Gastroesophageal sphincter (tissue), 4 donors: Measurements from ENCODE around the gene CHTF18. TPM values are rescaled to one million over a fixed set of nuclear protein-coding genes. Genes with fewer than 3 reads are reported as not detected.

Experiments
- ATAC-seq: fragments of 150-250 bp; one replicate; pipeline ENCODE4 v1.9.1; 2016; ENCODE audit warnings: mild to moderate bottlenecking, moderate library complexity
- H3K27ac ChIP-seq, 4 donors: fragments of 200-600 bp; sonication (generic) in 3 of 4; 1 replicate in 3 of 4; 2 replicates in 1 of 4; pipeline ENCODE4 v1.5.1; 2016 to 2019
- H3K27me3 ChIP-seq: fragments of 200-600 bp; sonication (generic); one replicate; pipeline ENCODE4 v1.5.1; 2019
- H3K36me3 ChIP-seq, 2 donors: fragments of 200-600 bp; sonication (generic); one replicate each; pipeline ENCODE4 v1.5.1; 2019; ENCODE audit warnings: control low read depth in 1 of 2
- H3K4me1 ChIP-seq, 3 donors: fragments of 200-600 bp; sonication (generic); 1 replicate in 2 of 3; 2 replicates in 1 of 3; pipeline ENCODE4 v1.5.1; 2016 to 2019; ENCODE audit warnings: control low read depth in 2 of 3
- H3K4me3 ChIP-seq, 2 donors: fragments of 200-600 bp; sonication (generic); one replicate each; pipeline ENCODE4 v1.5.1; 2019; ENCODE audit warnings: mild to moderate bottlenecking in 1 of 2, moderate library complexity in 1 of 2
- H3K9me3 ChIP-seq, 3 donors: fragments of 200-600 bp; sonication (generic); one replicate each; pipeline ENCODE4 v1.5.1; 2017 to 2019; ENCODE audit warnings: control low read depth in 2 of 3
- EP300 ChIP-seq: sonication (generic); formaldehyde crosslinking; IDR thresholded peaks from one replicate; pipeline ENCODE4 v1.6.1; 2017; ENCODE audit warnings: antibody characterized with exemption, mild to moderate bottlenecking
- POLR2A ChIP-seq, 2 donors: fragments of 450-650 bp; IDR thresholded peaks; one replicate each; pipeline ENCODE4 v1.6.1; 2017; ENCODE audit warnings: antibody characterized with exemption in 2 of 2, mild to moderate bottlenecking in 2 of 2, moderate library complexity in 1 of 2
- POLR2AphosphoS5 ChIP-seq: sonication (generic); formaldehyde crosslinking; IDR thresholded peaks from one replicate; pipeline ENCODE4 v1.6.1; 2017; ENCODE audit warnings: antibody characterized with exemption
- WGBS, 2 donors: methylation state at CpG; one replicate each; pipeline ENCODE4 v1.1.5; 2018; ENCODE audit warnings: low coverage in 1 of 2; 5-methylcytosine and 5-hydroxymethylcytosine counted together
- total RNA-seq, 4 donors: library from RNA; depleted of rRNA; stranded (reverse); fragments of >200 nt; gene quantifications; one replicate each; pipeline ENCODE4 v1.1.0, GENCODE V29; 2016
- TF ChIP-seq, protein P1 (sequence below), 4 experiments: fragments of 200-600 bp in 2 of 4; fragments of 450-650 bp in 2 of 4; sonication (generic) in 1 of 4; IDR thresholded peaks; one replicate each; pipeline ENCODE4 v1.5.1; 2017 to 2019; ENCODE audit warnings: antibody characterized with exemption in 4 of 4, mild to moderate bottlenecking in 2 of 4, moderate library complexity in 2 of 4

Gene CHTF18
- total RNA-seq, 4 donors from 2014 or later, result 4.6 to 10.9 (median 8.3) TPM

DNA sequence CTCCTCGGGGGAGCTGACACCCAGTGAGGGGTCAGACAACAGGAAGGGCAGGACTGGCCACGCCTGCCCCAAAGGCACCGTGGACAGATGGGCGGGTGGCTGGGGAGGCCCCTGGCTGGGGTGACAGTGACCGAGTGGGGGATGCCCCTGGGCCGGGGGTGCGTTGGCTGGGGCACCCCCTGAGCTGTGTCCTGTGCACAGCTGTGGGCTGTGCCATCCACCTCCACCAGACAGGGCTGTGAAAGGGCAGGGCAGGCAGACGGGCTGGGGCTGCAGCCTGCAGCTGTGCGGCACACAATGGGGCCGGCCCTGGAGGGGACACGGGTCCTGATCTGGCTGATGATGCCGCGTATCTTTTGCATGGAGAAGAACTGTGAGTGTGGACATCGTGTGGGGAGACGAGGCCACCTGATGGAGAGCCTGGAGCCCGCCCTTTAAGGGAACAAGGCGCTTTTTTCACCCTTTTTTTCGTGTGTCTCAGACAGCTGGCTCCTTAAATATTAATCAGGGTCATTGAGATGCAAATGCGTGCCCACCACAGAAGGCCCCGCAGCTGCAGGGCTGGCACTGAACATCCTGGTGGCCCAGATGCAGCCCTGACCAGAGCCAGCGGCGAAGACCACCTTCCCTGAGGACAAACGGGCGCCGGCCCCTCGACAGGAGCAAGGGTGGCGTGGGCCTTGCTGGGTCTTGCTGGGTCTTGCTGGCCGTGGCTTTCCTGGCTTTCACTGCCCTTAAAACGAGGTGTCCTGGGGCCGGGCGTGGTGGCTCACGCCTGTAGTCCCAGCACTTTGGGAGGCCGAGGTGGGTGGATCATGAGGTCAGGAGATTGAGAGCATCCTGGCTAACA is 54.5 kb downstream of the CHTF18 start:
- Histone ChIP-seq H3K27me3 (peaks cover 57% of the 10 kb centered on the region), H3K4me3 (no peak overlapping the region), H3K9me3 (peaks cover 0 to 1% (median 0%) of the 10 kb centered on the region in 3 donors), H3K36me3 (no peaks in the 10 kb centered on the region), H3K27ac (no peak overlapping the region), H3K4me1 (no peaks in the 10 kb centered on the region)
- WGBS, 2 donors, result 71 to 75% methylated on average over 4 to 6 of the region's 33 CpGs
- TF ChIP-seq POLR2A (IDR thresholded peaks at IDR 0.05), result no peak
- no peak for TF ChIP-seq POLR2AphosphoS5
- TF ChIP-seq, protein P1, sequence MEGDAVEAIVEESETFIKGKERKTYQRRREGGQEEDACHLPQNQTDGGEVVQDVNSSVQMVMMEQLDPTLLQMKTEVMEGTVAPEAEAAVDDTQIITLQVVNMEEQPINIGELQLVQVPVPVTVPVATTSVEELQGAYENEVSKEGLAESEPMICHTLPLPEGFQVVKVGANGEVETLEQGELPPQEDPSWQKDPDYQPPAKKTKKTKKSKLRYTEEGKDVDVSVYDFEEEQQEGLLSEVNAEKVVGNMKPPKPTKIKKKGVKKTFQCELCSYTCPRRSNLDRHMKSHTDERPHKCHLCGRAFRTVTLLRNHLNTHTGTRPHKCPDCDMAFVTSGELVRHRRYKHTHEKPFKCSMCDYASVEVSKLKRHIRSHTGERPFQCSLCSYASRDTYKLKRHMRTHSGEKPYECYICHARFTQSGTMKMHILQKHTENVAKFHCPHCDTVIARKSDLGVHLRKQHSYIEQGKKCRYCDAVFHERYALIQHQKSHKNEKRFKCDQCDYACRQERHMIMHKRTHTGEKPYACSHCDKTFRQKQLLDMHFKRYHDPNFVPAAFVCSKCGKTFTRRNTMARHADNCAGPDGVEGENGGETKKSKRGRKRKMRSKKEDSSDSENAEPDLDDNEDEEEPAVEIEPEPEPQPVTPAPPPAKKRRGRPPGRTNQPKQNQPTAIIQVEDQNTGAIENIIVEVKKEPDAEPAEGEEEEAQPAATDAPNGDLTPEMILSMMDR (IDR thresholded peaks at IDR 0.05), result no peak
- no peak for TF ChIP-seq EP300
- no peak for ATAC-seq

- WGBS, 2 donors, result 63 to 77% methylated on average over 7 to 15 of the region's 20 CpGs
- no peak overlapping the region for H3K4me3 ChIP-seq
- H3K36me3 ChIP-seq, result no peaks in the 10 kb centered on the region
- H3K4me1 ChIP-seq, result no peaks in the 10 kb centered on the region
- ATAC-seq, result no peak
- no peak overlapping the region for H3K27ac ChIP-seq
- H3K9me3 ChIP-seq, result no peaks in the 10 kb centered on the region
- peaks cover 54% of the 10 kb centered on the region for H3K27me3 ChIP-seq
- TF ChIP-seq, protein P1 (IDR thresholded peaks at IDR 0.05), result no peak
- TF ChIP-seq EP300, result no peak
- TF ChIP-seq POLR2AphosphoS5, result no peak
- no peak for TF ChIP-seq POLR2A (IDR thresholded peaks at IDR 0.05)
These were observed 55.4 kb downstream of the CHTF18 start for GRCh38 chr16:843771-844170.

DNA sequence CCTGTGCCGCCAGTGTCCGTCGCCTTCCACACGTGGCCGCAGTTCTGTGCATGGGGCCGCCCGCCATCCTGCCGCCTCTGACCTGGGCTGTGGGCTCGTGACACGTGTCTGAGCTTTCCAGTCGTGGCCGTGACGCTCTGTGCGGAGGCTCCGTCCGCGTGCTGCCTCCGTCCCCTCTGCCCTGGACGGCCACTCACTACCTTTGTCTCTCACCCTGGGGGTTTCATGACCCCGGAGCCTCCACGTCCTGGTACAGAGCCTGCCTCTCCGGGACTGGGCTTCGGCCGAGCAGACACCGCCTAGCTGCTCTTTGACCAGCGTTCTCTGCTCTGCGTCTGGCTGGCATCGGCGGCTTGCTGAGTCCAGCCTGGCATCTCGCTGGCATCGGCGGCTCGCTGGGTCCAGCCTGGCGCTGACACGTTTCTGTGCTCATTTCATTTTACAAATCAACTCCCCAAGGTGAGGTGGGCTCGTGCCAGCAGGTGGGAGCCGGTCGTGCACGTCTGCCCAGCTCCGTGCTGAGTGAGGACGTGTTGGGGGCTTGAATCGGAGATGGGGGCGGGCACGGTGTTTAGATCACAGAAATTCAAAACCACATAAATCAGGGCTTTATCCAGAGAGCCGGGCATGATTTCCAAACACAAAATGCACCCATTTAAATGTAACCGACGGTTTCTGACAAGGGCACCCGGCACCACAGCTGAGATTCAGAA is 56.4 kb downstream of the CHTF18 start:
- Histone ChIP-seq H3K27me3 (peaks cover 44% of the 10 kb centered on the region), H3K36me3 (no peaks in the 10 kb centered on the region), H3K9me3 (no peaks in the 10 kb centered on the region), H3K27ac (no peak overlapping the region), H3K4me3 (no peak overlapping the region), H3K4me1 (no peaks in the 10 kb centered on the region)
- ATAC-seq, result no peak
- 96 to 99% methylated on average over 11 to 19 of the region's 48 CpGs for WGBS, 2 donors
- TF ChIP-seq, protein P1 (IDR thresholded peaks at IDR 0.05), result no peak
- TF ChIP-seq EP300 (no peak), POLR2A (IDR thresholded peaks at IDR 0.05) (no peak), POLR2AphosphoS5 (no peak)

- no peaks in the 10 kb centered on the region for H3K9me3 ChIP-seq
- H3K36me3 ChIP-seq, result no peaks in the 10 kb centered on the region
- H3K4me3 ChIP-seq, result no peak overlapping the region
- no peak overlapping the region for H3K27ac ChIP-seq
- WGBS, 2 donors, result 88% methylated on average over 19 of the region's 26 CpGs; no CpG with 5 or more reads in 1 of the 2 donors
- TF ChIP-seq EP300 (no peak), POLR2AphosphoS5 (no peak), POLR2A (IDR thresholded peaks at IDR 0.05) (no peak)
- TF ChIP-seq, protein P1 (IDR thresholded peaks at IDR 0.05), result no peak
- peaks cover 38% of the 10 kb centered on the region for H3K27me3 ChIP-seq
- H3K4me1 ChIP-seq, result no peaks in the 10 kb centered on the region
- ATAC-seq, result no peak
These were observed 56.9 kb downstream of the CHTF18 start for GRCh38 chr16:845351-845745.
